GM12878 (cell line): ENCODE data around the gene MMD2.

ENCODE experiments used
- ASH2L ChIP-seq: fragments of 300-600, 200-600 bp; sonication (generic); IDR thresholded peaks from 2 replicates; pipeline ENCODE4 v1.6.1; 2017; ENCODE audit warnings: low read depth, mild to moderate bottlenecking, borderline replicate concordance
- ATF3 ChIP-seq: IDR thresholded peaks from 2 replicates; pipeline ENCODE4 v1.6.1; 2011; ENCODE audit warnings: low read depth, mild to moderate bottlenecking, low read length, moderate library complexity, borderline replicate concordance; ENCODE audit errors: extremely low read depth
- CTCF ChIP-seq, 3 experiments: IDR thresholded peaks in 2 of 3; conservative IDR thresholded peaks in 1 of 3; 2 replicates each; pipeline ENCODE4 v1.5.1; 2011; ENCODE audit warnings: low read depth in 3 of 3, low read length in 3 of 3, mild to moderate bottlenecking in 3 of 3, control low read depth in 2 of 3, moderate library complexity in 2 of 3, inconsistent platforms in 1 of 3, mixed read lengths in 1 of 3; ENCODE audit not compliant: control insufficient read depth in 2 of 3, insufficient read depth in 1 of 3; ENCODE audit errors: extremely low read depth in 1 of 3
- EGR1 ChIP-seq, 2 experiments: IDR thresholded peaks; 1 replicate in 1 of 2; 2 replicates in 1 of 2; pipeline ENCODE4 v1.6.1; 2011 to 2012; ENCODE audit warnings: low read depth in 2 of 2, low read length in 2 of 2, borderline replicate concordance in 1 of 2, mild to moderate bottlenecking in 1 of 2, moderate library complexity in 1 of 2
- EP300 ChIP-seq, 2 experiments: fragments of 150-350 bp in 1 of 2; IDR thresholded peaks; 2 replicates each; pipeline ENCODE4 v1.6.1; 2011 to 2012; ENCODE audit warnings: low read depth in 2 of 2, low read length in 2 of 2, borderline replicate concordance in 1 of 2, improper control_type of control experiment in 1 of 2, inconsistent platforms in 1 of 2; ENCODE audit not compliant: control insufficient read depth in 1 of 2
- EZH2 ChIP-seq: IDR thresholded peaks from 2 replicates; pipeline ENCODE4 v1.6.1; 2012; ENCODE audit warnings: low read depth, mild to moderate bottlenecking, control low read depth, inconsistent platforms, low read length, borderline replicate concordance; ENCODE audit not compliant: control insufficient read depth
- FOS ChIP-seq: IDR thresholded peaks from 3 replicates; pipeline ENCODE4 v1.6.1; 2011; ENCODE audit warnings: borderline replicate concordance; ENCODE audit not compliant: insufficient read length; ENCODE audit errors: extremely low read depth
- IKZF2 ChIP-seq, 2 experiments: fragments of 450-650 bp; IDR thresholded peaks; 2 replicates each; pipeline ENCODE4 v1.6.1; 2017; ENCODE audit warnings: mild to moderate bottlenecking in 2 of 2, moderate library complexity in 2 of 2
- MYC ChIP-seq: IDR thresholded peaks from 2 replicates; pipeline ENCODE4 v1.6.1; 2011; ENCODE audit warnings: mild to moderate bottlenecking, low read length, moderate library complexity, inconsistent platforms; ENCODE audit not compliant: insufficient read depth, insufficient replicate concordance, insufficient read length, severe bottlenecking
- NR2F1 ChIP-seq: fragments of 450-650 bp; conservative IDR thresholded peaks from 2 replicates; pipeline ENCODE4 v1.6.1; 2017; ENCODE audit warnings: mild to moderate bottlenecking
- RBBP5 ChIP-seq: fragments of 200-600 bp; sonication (generic); conservative IDR thresholded peaks from 2 replicates; pipeline ENCODE4 v1.6.1; 2016
- TAF1 ChIP-seq: IDR thresholded peaks from 2 replicates; pipeline ENCODE4 v1.6.1; 2011; ENCODE audit warnings: mild to moderate bottlenecking, low read depth, low read length, borderline replicate concordance
- USF2 ChIP-seq: IDR thresholded peaks from 2 replicates; pipeline ENCODE4 v1.6.1; 2011; ENCODE audit warnings: low read depth, low read length, improper control_type of control experiment, borderline replicate concordance

- TF ChIP-seq EP300 (IDR thresholded peaks at IDR 0.05; ENCODE audit: borderline replicate concordance in 1 of 2, control insufficient read depth in 1 of 2, low read depth in 2 of 2, low read length in 2 of 2) (no peak), RBBP5 (no peak), EZH2 (no peak), FOS (no peak), IKZF2 (IDR thresholded peaks at IDR 0.05) (no peak), CTCF (IDR thresholded peaks at IDR 0.05 in 2 of 3, conservative IDR thresholded peaks at IDR 0.05 in 1 of 3; ENCODE audit: control insufficient read depth in 2 of 3, extremely low read depth in 1 of 3, insufficient read depth in 1 of 3, low read depth in 3 of 3, low read length in 3 of 3) (no peak), MYC (no peak), EGR1 (IDR thresholded peaks at IDR 0.05; ENCODE audit: borderline replicate concordance in 1 of 2, low read depth in 2 of 2, low read length in 2 of 2) (no peak), ASH2L (no peak), ATF3 (no peak), NR2F1 (no peak), TAF1 (no peak), USF2 (no peak)
Measured at GRCh38 chr7:4951304-4951703, 7.7 kb downstream of the MMD2 start.
